ENCODE results near the gene ATXN10.

The ATXN10 gene

GRCh38 chr22:45649809-45650208 is 21.8 kb upstream of the ATXN10 start:
- Histone ChIP-seq H2AFZ (ENCODE audit: low read depth, low read length) (no peak overlapping the region), H3K4me3 (ENCODE audit: low read length) (no peak overlapping the region), H3K4me1 (ENCODE audit: low read length) (peaks cover 9% of the 10 kb centered on the region; the same call in 1 of the 2 replicates), H3K36me3 (replicated peaks; ENCODE audit: low read depth, low read length) (no peaks in the 10 kb centered on the region), H3K4me2 (ENCODE audit: low read length) (no peak overlapping the region), H3K27me3 (ENCODE audit: low read depth, low read length) (0 out of 2 replicates have a peak, but pooled peaks cover 8% of the 10 kb centered on the region), H4K20me1 (ENCODE audit: insufficient read depth, low read length) (no peaks in the 10 kb centered on the region), H3K9me3 (ENCODE audit: insufficient read depth, low read length) (no peaks in the 10 kb centered on the region), H3K27ac (ENCODE audit: low read length) (no peak overlapping the region), H3K79me2 (ENCODE audit: low read length) (no peaks in the 10 kb centered on the region), H3K9ac (ENCODE audit: low read length) (no peak overlapping the region)
- TF ChIP-seq CTCF (IDR thresholded peaks at IDR 0.05; ENCODE audit: low read depth, low read length): no peak
- no peak for TF ChIP-seq EZH2phosphoT487 (IDR thresholded peaks at IDR 0.05; ENCODE audit: low read depth)

GRCh38 chr22:45650721-45651120 is 20.9 kb upstream of the ATXN10 start:
- no peak for TF ChIP-seq CTCF (IDR thresholded peaks at IDR 0.05; ENCODE audit: low read depth, low read length)
- H3K9ac ChIP-seq (ENCODE audit: low read length): no peak overlapping the region
- no peak overlapping the region for H3K4me3 ChIP-seq (ENCODE audit: low read length)
- no peak overlapping the region for H3K4me2 ChIP-seq (ENCODE audit: low read length)
- peaks cover 4% of the 10 kb centered on the region; the same call in 1 of the 2 replicates for H3K4me1 ChIP-seq (ENCODE audit: low read length)
- no peaks in the 10 kb centered on the region for H4K20me1 ChIP-seq (ENCODE audit: insufficient read depth, low read length)
- 0 out of 2 replicates have a peak, but pooled peaks cover 6% of the 10 kb centered on the region for H3K27me3 ChIP-seq (ENCODE audit: low read depth, low read length)
- H3K79me2 ChIP-seq (ENCODE audit: low read length): no peaks in the 10 kb centered on the region
- H3K27ac ChIP-seq (ENCODE audit: low read length): no peak overlapping the region
- H2AFZ ChIP-seq (ENCODE audit: low read depth, low read length): no peak overlapping the region
- no peaks in the 10 kb centered on the region for H3K36me3 ChIP-seq (replicated peaks; ENCODE audit: low read depth, low read length)
- no peaks in the 10 kb centered on the region for H3K9me3 ChIP-seq (ENCODE audit: insufficient read depth, low read length)

GRCh38 chr22:45651931-45652528 is 19.6 kb upstream of the ATXN10 start:
- 0 out of 2 replicates have a peak, but pooled peaks cover 6% of the 10 kb centered on the region for H3K27me3 ChIP-seq (ENCODE audit: low read depth, low read length)
- no peaks in the 10 kb centered on the region for H3K4me1 ChIP-seq (ENCODE audit: low read length)
- no peak overlapping the region for H2AFZ ChIP-seq (ENCODE audit: low read depth, low read length)
- no peaks in the 10 kb centered on the region for H3K79me2 ChIP-seq (ENCODE audit: low read length)
- H3K9me3 ChIP-seq (ENCODE audit: insufficient read depth, low read length): no peaks in the 10 kb centered on the region
- no peak overlapping the region for H3K4me2 ChIP-seq (ENCODE audit: low read length)
- no peak overlapping the region for H3K27ac ChIP-seq (ENCODE audit: low read length)
- no peaks in the 10 kb centered on the region for H4K20me1 ChIP-seq (ENCODE audit: insufficient read depth, low read length)
- no peak overlapping the region for H3K9ac ChIP-seq (ENCODE audit: low read length)
- no peak overlapping the region for H3K4me3 ChIP-seq (ENCODE audit: low read length)
- no peak for TF ChIP-seq EZH2phosphoT487 (IDR thresholded peaks at IDR 0.05; ENCODE audit: low read depth)
- no peaks in the 10 kb centered on the region for H3K36me3 ChIP-seq (replicated peaks; ENCODE audit: low read depth, low read length)

- no peak overlapping the region for H3K9ac ChIP-seq (ENCODE audit: low read length)
Observed at GRCh38 chr22:45656577-45656976, 15.1 kb upstream of the ATXN10 start.

More at GRCh38 chr22:45656577-45656976, 15.1 kb upstream of the ATXN10 start:
- H3K27me3 ChIP-seq (ENCODE audit: low read depth, low read length): 0 out of 2 replicates have a peak, but pooled peaks cover 6% of the 10 kb centered on the region
- no peaks in the 10 kb centered on the region for H3K4me1 ChIP-seq (ENCODE audit: low read length)
- H3K4me3 ChIP-seq (ENCODE audit: low read length): no peak overlapping the region
- no peak overlapping the region for H3K4me2 ChIP-seq (ENCODE audit: low read length)
- no peaks in the 10 kb centered on the region for H3K79me2 ChIP-seq (ENCODE audit: low read length)
- no peaks in the 10 kb centered on the region for H3K36me3 ChIP-seq (replicated peaks; ENCODE audit: low read depth, low read length)
- H2AFZ ChIP-seq (ENCODE audit: low read depth, low read length): no peak overlapping the region
- TF ChIP-seq CTCF (IDR thresholded peaks at IDR 0.05; ENCODE audit: low read depth, low read length): no peak
- no peak for TF ChIP-seq EZH2phosphoT487 (IDR thresholded peaks at IDR 0.05; ENCODE audit: low read depth)
- H4K20me1 ChIP-seq (ENCODE audit: insufficient read depth, low read length): no peaks in the 10 kb centered on the region
- H3K9me3 ChIP-seq (ENCODE audit: insufficient read depth, low read length): no peaks in the 10 kb centered on the region
- H3K27ac ChIP-seq (ENCODE audit: low read length): no peak overlapping the region

Measured in OCI-LY3 (cell line).